ENCODE results near the gene ADPRM.

The ADPRM gene

GRCh38 chr17:10698096-10698818 lies 863 bp downstream of the ADPRM start:
- peak overlapping the region; percentile 96 for H3K9ac ChIP-seq
- H4K20me1 ChIP-seq: peaks cover 33% of the 10 kb centered on the region; the same call in 1 of the 2 replicates

DNA sequence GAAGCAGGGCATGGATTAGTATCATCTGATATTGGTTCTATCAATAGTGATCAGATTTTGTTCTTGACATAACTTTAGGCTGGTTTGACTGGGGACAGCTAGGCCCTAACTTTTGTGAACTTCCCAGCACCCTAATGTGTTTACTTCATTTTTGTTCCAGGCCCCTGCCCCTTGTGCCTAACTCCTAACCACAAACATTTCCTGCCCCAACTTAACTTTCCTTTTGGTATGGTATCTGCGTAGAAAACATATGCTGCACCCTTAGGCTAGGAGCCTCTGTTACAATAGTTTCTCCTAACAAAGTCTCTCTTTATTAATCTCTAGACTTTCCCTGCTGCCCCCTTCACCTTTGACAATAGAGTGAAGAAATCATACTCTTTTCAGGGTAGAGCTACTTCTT lies 2.5 kb downstream of the ADPRM start:
- Histone ChIP-seq H3K9ac (peak overlapping the region; percentile 96), H3K36me3 (peaks cover 22% of the 10 kb centered on the region), H3K27ac (peak overlapping the region; percentile 97), H4K20me1 (peaks cover 37% of the 10 kb centered on the region), H3K4me1 (peaks cover 67% of the 10 kb centered on the region), H3K4me3 (peak overlapping the region; percentile 98), H3K9me3 (no peaks in the 10 kb centered on the region), H3K27me3 (no peaks in the 10 kb centered on the region), H3K4me2 (peak overlapping the region; percentile 89)
- no peak for TF ChIP-seq Cebpa-rat (IDR thresholded peaks at IDR 0.05)

More at GRCh38 chr17:10698096-10698818, 863 bp downstream of the ADPRM start:
- H3K9me3 ChIP-seq: no peaks in the 10 kb centered on the region
- peaks cover 66% of the 10 kb centered on the region for H3K4me1 ChIP-seq
- no peak for TF ChIP-seq Cebpa-rat (IDR thresholded peaks at IDR 0.05)
- no peaks in the 10 kb centered on the region for H3K27me3 ChIP-seq
- H3K4me3 ChIP-seq: peak overlapping the region; percentile 98
- H3K27ac ChIP-seq: peak overlapping the region; percentile 97
- H3K4me2 ChIP-seq: peak overlapping the region; percentile 89
- H3K36me3 ChIP-seq: peaks cover 27% of the 10 kb centered on the region

- H4K20me1 ChIP-seq: peaks cover 49% of the 10 kb centered on the region
- peak overlapping the region; percentile 61 for H3K4me2 ChIP-seq
- TF ChIP-seq Cebpa-rat (IDR thresholded peaks at IDR 0.05): no peak
- H3K9me3 ChIP-seq: no peaks in the 10 kb centered on the region
- no peak overlapping the region for H3K9ac ChIP-seq
- no peak overlapping the region for H3K4me3 ChIP-seq
- H3K27ac ChIP-seq: no peak overlapping the region
- H3K36me3 ChIP-seq: peaks cover 38% of the 10 kb centered on the region
- peaks cover 50% of the 10 kb centered on the region for H3K4me1 ChIP-seq
- no peaks in the 10 kb centered on the region for H3K27me3 ChIP-seq
These were observed 5.2 kb downstream of the ADPRM start for GRCh38 chr17:10702574-10702973.

- Histone ChIP-seq H3K4me2 (no peak overlapping the region), H3K4me3 (no peak overlapping the region), H3K9me3 (no peaks in the 10 kb centered on the region), H4K20me1 (peaks cover 79% of the 10 kb centered on the region), H3K27me3 (no peaks in the 10 kb centered on the region), H3K4me1 (peaks cover 26% of the 10 kb centered on the region), H3K9ac (no peak overlapping the region), H3K27ac (no peak overlapping the region), H3K36me3 (peaks cover 70% of the 10 kb centered on the region)
- TF ChIP-seq Cebpa-rat (IDR thresholded peaks at IDR 0.05): no peak
These were observed 8.3 kb downstream of the ADPRM start for GRCh38 chr17:10705727-10706126.

DNA sequence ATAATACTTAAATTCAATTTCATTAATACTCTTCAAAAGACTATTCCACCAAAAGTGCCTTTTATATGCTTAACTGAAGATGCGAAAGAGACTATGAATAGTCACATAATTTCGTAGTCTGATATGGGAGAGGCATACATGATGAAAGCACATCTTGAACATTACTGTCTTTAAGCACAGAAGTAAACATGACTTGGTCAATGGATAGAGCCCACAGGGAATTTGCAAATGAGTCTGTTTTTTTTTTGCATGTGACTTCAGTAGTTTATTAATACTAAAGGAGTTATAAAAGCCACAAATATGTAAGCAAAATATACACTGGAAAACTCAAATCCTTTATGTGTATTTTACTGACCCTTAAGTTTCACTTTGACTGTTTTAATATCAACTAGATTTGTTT lies 15.9 kb downstream of the ADPRM start:
- H3K36me3 ChIP-seq: peaks cover 56% of the 10 kb centered on the region

DNA sequence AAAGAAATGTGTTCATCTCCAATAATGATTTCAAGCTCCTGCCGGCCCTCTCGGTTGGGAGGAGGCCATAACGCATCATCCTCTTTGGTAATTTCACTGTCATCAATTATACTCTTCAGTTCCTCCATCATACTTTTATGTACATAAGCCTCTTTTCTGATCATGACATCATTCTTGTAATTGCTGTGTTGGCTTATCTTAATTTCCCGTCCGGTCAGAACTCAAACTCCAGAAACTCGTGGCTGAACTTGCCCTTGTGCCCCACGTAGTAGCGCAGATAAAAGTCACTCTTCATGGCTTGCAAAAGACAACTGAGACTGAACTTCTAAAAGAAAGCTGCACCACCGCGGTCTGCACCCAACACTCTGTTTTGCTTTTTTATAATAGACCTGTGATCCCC lies 18.8 kb downstream of the ADPRM start:
- Histone ChIP-seq H3K4me2 (no peak overlapping the region), H3K27me3 (no peaks in the 10 kb centered on the region), H4K20me1 (peaks cover 12% of the 10 kb centered on the region), H3K4me1 (no peaks in the 10 kb centered on the region), H3K9ac (no peak overlapping the region), H3K4me3 (no peak overlapping the region), H3K9me3 (no peaks in the 10 kb centered on the region), H3K36me3 (peaks cover 28% of the 10 kb centered on the region), H3K27ac (no peak overlapping the region)
- no peak for TF ChIP-seq Cebpa-rat (IDR thresholded peaks at IDR 0.05)

More for the DNA sequence above, 15.9 kb downstream of the ADPRM start:
- Histone ChIP-seq H3K4me1 (no peaks in the 10 kb centered on the region), H3K9me3 (no peaks in the 10 kb centered on the region), H3K27ac (no peak overlapping the region), H3K4me2 (no peak overlapping the region), H3K4me3 (no peak overlapping the region), H3K9ac (no peak overlapping the region), H4K20me1 (peaks cover 41% of the 10 kb centered on the region), H3K27me3 (no peaks in the 10 kb centered on the region)
- no peak for TF ChIP-seq Cebpa-rat (IDR thresholded peaks at IDR 0.05)

DNA sequence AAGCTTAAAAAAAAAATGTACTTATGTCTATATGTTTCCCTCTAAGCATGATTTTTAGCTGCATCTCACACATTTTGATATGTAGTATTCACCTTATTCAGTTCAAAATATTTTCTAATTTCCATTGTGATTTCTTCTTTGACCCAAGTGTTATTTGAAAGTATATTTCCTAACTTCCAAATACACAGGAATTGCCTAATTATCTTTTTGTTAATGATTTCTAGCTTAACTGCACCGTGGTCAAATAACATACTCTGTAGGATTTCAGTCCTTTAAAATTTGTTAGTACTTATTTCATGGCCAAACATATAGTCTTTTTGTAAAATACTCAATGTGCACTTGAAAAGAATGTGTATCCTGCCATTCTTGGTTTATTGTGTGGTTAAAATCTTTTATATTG lies 21.2 kb downstream of the ADPRM start:
- H3K27ac ChIP-seq: no peak overlapping the region
- H4K20me1 ChIP-seq: no peaks in the 10 kb centered on the region
- H3K9ac ChIP-seq: no peak overlapping the region
- TF ChIP-seq Cebpa-rat (IDR thresholded peaks at IDR 0.05): no peak
- H3K36me3 ChIP-seq: peaks cover 14% of the 10 kb centered on the region
- no peak overlapping the region for H3K4me2 ChIP-seq
- no peak overlapping the region for H3K4me3 ChIP-seq
- no peaks in the 10 kb centered on the region for H3K27me3 ChIP-seq
- no peaks in the 10 kb centered on the region for H3K9me3 ChIP-seq
- H3K4me1 ChIP-seq: no peaks in the 10 kb centered on the region

- H3K4me1 ChIP-seq: peaks cover 6% of the 10 kb centered on the region
- no peaks in the 10 kb centered on the region for H3K27me3 ChIP-seq
- H3K4me3 ChIP-seq: no peak overlapping the region
- H4K20me1 ChIP-seq: no peaks in the 10 kb centered on the region
- no peaks in the 10 kb centered on the region for H3K9me3 ChIP-seq
- H3K4me2 ChIP-seq: no peak overlapping the region
- H3K27ac ChIP-seq: no peak overlapping the region
- TF ChIP-seq Cebpa-rat (IDR thresholded peaks at IDR 0.05): no peak
- H3K9ac ChIP-seq: no peak overlapping the region
- H3K36me3 ChIP-seq: peaks cover 24% of the 10 kb centered on the region
These were observed 27.3 kb downstream of the ADPRM start for GRCh38 chr17:10724546-10725195.

- Histone ChIP-seq H3K4me3 (no peak overlapping the region), H3K4me1 (peaks cover 6% of the 10 kb centered on the region), H3K9ac (no peak overlapping the region), H3K27me3 (no peaks in the 10 kb centered on the region), H3K4me2 (no peak overlapping the region), H4K20me1 (no peaks in the 10 kb centered on the region), H3K36me3 (peaks cover 24% of the 10 kb centered on the region), H3K27ac (no peak overlapping the region), H3K9me3 (no peaks in the 10 kb centered on the region)
- TF ChIP-seq Cebpa-rat (IDR thresholded peaks at IDR 0.05): no peak
These were observed 27.9 kb downstream of the ADPRM start for GRCh38 chr17:10725262-10725661.

GRCh38 chr17:10726196-10726595 lies 28.8 kb downstream of the ADPRM start:
- Histone ChIP-seq H3K9me3 (no peaks in the 10 kb centered on the region), H3K9ac (no peak overlapping the region), H3K27ac (no peak overlapping the region), H3K4me1 (peaks cover 14% of the 10 kb centered on the region), H3K4me3 (no peak overlapping the region), H3K36me3 (peaks cover 24% of the 10 kb centered on the region), H3K4me2 (no peak overlapping the region), H4K20me1 (no peaks in the 10 kb centered on the region), H3K27me3 (no peaks in the 10 kb centered on the region)
- no peak for TF ChIP-seq Cebpa-rat (IDR thresholded peaks at IDR 0.05)

All from BLaER1 (cell line).